Measurements from ENCODE around the gene MLC1.

DNA sequence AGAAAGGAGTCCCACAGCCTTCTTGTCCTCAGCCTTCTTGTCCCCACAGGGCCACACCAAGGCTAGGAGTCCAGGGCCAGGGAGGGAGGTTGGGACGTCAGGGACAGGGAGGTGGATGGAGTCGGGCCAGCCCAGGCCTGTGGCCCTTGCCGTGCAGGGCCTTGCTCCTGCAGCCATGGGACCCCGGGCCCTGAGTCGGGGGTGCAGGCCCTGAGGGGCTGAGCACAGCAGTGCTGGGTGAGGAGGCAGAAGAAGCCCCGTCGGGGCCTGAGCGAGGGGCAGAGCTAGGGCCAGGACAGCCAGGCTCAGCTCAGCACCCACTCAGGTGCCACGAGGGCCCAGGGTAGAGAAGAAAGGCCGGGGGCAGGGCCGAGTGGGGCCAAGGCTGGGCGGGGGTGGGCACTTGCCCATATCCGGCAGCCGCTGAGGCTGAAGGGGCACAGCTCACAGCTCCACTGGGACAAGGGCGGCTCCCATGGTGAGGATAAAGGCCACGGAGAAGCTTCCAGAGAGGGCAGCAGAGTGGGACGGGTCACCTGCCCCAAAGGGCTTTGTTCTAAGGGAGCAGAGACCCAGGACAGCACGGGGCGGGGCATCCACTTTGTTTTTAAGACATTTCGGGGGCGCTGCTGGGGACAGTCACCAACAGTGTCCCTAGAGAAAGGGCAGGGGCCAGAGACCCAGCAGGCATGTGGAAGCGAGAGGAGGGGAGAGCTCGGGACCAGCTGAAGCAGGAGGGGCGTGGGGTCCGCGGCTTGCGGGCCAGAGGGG is 3.6 kb downstream of the MLC1 start:
- TF ChIP-seq, protein P1, sequence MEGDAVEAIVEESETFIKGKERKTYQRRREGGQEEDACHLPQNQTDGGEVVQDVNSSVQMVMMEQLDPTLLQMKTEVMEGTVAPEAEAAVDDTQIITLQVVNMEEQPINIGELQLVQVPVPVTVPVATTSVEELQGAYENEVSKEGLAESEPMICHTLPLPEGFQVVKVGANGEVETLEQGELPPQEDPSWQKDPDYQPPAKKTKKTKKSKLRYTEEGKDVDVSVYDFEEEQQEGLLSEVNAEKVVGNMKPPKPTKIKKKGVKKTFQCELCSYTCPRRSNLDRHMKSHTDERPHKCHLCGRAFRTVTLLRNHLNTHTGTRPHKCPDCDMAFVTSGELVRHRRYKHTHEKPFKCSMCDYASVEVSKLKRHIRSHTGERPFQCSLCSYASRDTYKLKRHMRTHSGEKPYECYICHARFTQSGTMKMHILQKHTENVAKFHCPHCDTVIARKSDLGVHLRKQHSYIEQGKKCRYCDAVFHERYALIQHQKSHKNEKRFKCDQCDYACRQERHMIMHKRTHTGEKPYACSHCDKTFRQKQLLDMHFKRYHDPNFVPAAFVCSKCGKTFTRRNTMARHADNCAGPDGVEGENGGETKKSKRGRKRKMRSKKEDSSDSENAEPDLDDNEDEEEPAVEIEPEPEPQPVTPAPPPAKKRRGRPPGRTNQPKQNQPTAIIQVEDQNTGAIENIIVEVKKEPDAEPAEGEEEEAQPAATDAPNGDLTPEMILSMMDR (optimal IDR thresholded peaks at IDR 0.05 in 1 of 3, IDR thresholded peaks at IDR 0.05 in 1 of 3, conservative IDR thresholded peaks at IDR 0.05 in 1 of 3; ENCODE audit: extremely low read depth in 1 of 3, insufficient read depth in 2 of 3, low read length in 3 of 3) = no peak
- TF ChIP-seq EZH2 (IDR thresholded peaks at IDR 0.05; ENCODE audit: low read length) = no peak
